HG03064 (cell line): ENCODE results near the gene NR0B2.
A peak's percentile ranks its signal among the peaks of the same experiment; 100 is the strongest.
"Not testable (repeated sequence)": the region's sequence is repeated elsewhere in the genome, so short reads cannot be mapped to it uniquely, and the experiment has no call there.

ENCODE experiments used
- ATAC-seq: cut with Tn5 transposase; IDR thresholded peaks from one replicate; pipeline ENCODE4 v1.9.1; 2021; ENCODE audit warnings: low read depth; ENCODE audit not compliant: unreplicated experiment

NR0B2 gene

GRCh38 chr1:26894263-26894662, 19.5 kb downstream of the NR0B2 start:
- ATAC-seq, result no peak

GRCh38 chr1:26890467-26890796, 23.3 kb downstream of the NR0B2 start:
- peak; percentile 38 for ATAC-seq

DNA sequence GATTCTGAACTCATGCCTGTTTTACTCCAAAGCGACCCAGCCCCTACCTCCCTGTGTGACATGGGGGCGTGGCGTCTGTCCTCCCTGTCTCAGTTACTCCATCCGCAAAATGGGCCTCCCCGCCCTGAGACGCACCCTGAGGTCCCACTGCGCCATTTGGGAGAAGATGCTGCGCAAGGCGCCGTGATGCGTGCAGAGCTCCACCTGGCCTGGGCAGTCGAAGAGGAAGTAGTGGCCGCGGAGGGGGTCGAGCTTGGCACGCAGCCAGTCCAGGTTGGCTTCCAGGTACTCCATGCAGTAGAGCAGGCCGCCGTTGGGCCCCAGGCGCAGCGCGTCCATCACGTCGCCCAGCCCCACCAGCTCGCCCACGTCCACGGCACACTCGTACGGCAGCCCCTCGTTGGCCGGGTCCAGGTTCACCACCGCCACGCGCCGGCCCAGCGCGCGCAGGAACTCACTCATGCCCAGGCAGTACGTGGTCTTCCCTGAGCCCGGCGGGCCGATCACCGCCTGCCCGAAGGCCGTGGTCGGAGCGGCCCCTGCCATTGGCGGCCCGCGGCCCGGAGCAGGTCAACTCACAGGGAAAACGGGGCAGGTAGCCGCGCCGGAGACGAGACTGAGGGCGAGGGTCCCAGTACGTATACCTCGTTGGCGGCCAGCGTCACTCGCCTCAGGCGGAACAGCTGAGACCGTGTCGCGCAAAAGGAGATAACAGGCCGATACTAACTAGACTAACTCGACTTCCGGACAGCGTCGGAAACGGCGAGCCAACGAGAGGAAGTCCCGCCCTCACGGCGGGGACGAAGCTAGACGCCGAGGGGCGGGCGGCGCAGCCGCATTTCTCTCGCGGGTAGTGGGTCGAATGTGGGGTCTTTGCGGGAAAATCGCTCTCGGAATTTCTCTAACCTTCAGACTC, 24.0 kb downstream of the NR0B2 start, which contains the start of gene GPN2:
Gene GPN2, minus strand, starts transcription at position 733 of the 916 bp plus-strand sequence. Its CDS starts 187 bp downstream, at position 546.
- ATAC-seq, result peak; percentile 80

- ATAC-seq, result no peak
Measured at GRCh38 chr1:26888231-26888630, 25.5 kb downstream of the NR0B2 start.

DNA sequence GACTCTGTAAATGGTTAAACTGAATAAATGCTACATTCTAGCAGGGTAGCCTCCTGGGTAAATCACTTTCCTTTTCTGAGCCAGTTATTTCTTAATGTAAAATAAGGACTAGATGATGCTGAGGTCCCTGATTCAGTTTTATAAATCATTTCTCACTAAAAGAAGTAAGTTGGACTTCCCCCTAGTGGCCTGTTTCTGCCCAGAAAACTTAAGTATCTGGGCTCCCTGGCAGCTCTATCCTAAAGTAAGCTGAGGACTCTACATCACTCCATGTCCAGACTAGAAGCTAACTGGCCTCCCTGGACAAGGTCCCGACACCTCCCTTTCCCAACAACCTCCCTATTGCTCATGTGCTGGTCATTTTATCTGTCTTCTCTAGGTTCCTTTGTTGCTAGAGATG, 26.6 kb downstream of the NR0B2 start:
- ATAC-seq, result no peak

DNA sequence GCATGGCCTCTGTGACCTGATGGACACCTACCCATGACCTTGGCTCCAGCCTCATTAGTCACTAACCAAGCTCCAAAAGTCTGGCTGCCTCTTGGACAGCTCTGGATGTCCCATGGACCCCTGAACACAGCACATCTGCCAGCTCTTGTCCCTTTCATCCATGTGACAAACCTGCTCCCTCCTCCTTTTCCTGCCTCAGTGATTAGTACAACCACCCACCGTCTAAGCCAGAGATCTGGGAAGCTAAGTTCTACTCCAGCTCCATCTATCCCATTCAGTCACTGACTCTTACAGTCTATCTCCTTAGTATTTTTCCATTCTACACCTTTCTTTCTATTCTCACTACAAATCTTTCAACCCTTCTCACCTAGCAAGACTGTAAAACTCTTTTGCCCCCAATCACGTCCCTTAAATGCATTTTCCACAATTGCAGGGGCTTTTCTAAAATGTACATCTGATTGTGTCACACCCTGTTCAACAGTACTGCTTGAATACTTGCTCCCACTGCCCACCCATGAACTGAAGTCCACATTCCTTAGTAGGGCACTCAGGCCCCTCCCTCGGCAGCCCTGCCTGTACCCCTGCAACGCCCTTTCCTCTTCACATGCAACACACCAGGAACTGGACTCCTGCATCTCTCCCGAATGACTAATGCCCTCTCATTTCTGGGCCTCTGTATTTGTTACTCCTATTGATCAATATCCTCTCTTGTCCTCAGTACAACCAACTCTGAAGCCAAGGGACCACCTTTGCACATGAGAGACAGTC, 30.9 kb downstream of the NR0B2 start:
- no peak for ATAC-seq

DNA sequence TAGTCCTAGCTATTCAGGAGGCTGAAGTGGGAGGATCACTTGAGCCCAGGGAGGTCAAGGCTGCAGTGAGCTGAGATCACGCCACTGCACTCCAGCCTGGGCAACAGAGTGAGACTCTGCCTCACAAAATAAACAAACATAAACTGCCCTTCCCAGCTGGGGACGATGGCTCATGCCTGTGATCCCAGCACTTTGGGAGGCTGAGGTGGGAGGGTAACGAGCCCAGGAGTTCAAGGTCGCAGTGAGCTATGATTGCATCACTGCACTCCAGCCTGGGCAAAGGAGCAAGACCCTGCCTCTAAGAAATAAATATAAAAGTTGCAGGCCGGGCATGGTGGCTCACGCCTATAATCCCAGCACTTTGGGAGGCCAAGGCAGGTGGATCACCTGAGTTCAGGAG, 32.2 kb downstream of the NR0B2 start:
- ATAC-seq, result not testable (repeated sequence)

DNA sequence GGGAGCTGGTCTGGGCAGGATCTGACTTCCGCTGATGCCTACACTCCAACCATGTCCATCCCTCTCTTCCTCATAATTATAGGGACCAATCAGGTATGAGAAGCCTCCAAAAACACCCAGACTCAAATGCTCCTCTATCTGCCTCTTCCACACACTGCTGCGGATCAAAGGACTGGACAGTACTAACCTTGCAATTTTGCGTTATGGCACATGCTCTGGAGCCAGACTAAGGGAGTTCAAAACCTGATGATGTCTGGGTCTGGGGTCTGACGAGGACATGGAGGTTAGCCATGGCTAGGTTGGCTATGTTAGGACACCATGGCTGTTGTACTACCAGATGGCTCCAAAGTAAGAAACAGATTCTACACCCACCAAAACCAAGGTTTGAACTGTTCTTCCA, 34.0 kb downstream of the NR0B2 start:
- no peak for ATAC-seq

GRCh38 chr1:26877326-26877725, 36.4 kb downstream of the NR0B2 start:
- no peak for ATAC-seq

- no peak for ATAC-seq
Measured at GRCh38 chr1:26874896-26875295, 38.9 kb downstream of the NR0B2 start.

DNA sequence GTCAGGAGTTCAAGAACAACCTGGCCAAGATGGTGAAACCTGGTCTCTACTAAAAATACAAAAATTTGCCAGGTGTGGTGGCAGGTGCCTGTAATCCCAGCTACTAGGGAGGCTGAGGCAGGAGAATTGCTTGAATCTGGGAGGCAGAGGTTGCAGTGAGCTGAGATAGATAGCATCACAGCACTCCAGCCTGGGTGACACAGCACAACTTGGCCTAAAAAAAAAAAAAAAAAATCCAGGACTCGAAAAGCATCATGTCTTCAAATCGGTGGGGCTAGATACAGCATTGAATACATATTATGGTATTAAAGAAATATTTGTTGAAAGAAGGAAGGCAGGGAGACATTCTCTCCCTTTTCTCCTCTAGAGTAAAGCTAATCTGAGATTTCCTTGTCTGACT, 40.7 kb downstream of the NR0B2 start:
- not testable (repeated sequence) for ATAC-seq

- peak; percentile 79 for ATAC-seq
Measured at GRCh38 chr1:26864610-26865480, 48.9 kb downstream of the NR0B2 start.

DNA sequence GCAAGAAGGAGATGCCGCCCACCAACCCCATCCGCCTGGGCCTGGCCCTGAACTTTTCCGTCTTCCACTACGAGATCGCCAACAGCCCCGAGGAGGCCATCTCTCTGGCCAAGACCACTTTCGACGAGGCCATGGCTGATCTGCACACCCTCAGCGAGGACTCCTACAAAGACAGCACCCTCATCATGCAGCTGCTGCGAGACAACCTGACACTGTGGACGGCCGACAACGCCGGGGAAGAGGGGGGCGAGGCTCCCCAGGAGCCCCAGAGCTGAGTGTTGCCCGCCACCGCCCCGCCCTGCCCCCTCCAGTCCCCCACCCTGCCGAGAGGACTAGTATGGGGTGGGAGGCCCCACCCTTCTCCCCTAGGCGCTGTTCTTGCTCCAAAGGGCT, 50.1 kb downstream of the NR0B2 start:
- ATAC-seq, result no peak

DNA sequence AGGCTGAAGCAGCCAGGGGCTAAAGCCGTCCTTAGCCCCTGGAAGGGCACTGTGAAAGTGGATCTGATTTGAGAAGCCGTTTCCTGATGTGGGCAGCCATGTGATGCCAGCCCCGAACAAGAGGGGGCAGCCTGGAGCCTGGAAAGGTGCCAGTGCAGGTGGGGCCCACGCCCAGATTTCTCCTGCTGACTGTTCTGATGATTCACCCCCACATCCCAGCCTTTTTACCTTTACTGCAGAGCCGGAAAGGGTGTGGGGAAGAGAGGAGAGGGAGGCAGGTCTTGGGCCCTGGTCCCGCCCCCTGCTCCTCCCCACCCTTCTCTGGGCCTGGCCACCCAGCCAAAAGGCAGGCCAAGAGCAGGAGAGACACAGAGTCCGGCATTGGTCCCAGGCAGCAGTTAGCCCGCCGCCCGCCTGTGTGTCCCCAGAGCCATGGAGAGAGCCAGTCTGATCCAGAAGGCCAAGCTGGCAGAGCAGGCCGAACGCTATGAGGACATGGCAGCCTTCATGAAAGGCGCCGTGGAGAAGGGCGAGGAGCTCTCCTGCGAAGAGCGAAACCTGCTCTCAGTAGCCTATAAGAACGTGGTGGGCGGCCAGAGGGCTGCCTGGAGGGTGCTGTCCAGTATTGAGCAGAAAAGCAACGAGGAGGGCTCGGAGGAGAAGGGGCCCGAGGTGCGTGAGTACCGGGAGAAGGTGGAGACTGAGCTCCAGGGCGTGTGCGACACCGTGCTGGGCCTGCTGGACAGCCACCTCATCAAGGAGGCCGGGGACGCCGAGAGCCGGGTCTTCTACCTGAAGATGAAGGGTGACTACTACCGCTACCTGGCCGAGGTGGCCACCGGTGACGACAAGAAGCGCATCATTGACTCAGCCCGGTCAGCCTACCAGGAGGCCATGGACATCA, 50.7 kb downstream of the NR0B2 start, which contains the start of gene SFN:
Gene SFN, plus strand, starts transcription at position 369 of the 904 bp plus-strand sequence. Its CDS starts 64 bp downstream, at position 433.
- no peak for ATAC-seq

DNA sequence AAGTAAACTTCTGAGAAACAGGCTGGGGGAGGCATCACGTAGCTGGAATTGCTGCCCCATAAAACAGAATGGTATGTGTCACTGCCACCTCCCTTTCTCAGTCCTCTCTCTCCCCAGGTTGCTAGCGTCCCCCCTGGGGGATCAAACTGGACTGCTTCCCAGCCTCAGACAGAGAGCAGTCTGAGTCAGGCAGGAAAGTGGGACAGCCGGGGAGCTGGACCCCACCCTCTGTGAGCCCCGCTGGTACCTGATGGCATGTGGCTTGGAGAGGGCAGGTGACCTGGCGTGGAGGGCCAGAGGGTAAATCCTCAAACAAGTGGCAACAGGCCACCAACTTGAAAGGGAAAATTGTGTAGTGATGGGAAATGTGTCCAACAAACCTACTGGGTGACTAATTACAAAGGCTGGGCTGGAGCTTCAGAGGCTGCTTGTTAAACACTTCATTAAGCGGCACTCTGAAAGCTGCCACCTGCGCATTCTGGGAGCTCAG, 51.8 kb downstream of the NR0B2 start:
- ATAC-seq, result no peak
